Measurements from ENCODE around the gene GRID2. TPM values are rescaled to one million over a fixed set of nuclear protein-coding genes. Genes with fewer than 3 reads are reported as not detected.

Gene GRID2
- total RNA-seq, 1 donor from 2014 or later: 0.17 TPM

DNA sequence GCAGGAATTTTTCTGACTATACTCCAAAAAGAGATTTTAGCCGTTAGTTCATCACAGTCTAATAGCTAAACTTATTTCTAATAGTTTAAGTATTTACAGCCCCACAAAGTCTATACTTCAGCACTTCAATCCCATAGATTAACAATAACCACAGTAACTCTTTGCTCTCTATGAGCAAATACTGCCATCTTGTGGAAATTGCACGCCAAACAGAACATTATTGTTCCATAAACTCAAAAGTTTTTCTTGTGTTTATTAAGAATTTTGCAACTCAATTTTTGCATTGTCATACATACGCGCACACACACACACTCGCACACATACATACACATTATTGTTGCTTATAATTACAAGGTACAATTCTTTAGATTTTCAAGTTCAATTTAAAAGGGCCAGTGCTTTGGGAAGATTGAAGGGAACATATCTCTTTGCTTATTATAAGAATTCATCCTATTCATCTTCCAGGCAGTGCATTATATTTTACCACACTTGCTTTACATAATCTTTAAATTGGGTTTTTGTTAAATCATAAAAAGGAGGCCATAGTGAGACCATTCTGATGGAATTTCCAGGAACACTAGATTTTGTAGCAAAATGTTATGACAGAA, 1461.0 kb downstream of the GRID2 start:
- Histone ChIP-seq H3K27ac (no peak overlapping the region), H3K79me2 (ENCODE audit: low read depth) (no peaks in the 10 kb centered on the region), H3K4me3 (no peak overlapping the region), H3K4me2 (no peak overlapping the region), H3F3A (ENCODE audit: low read depth) (no peaks in the 10 kb centered on the region), H3K36me3 (no peaks in the 10 kb centered on the region), H3K4me1 (no peaks in the 10 kb centered on the region), H3K9ac (no peak overlapping the region), H3K27me3 (no peaks in the 10 kb centered on the region), H4K20me1 (ENCODE audit: low read depth) (no peaks in the 10 kb centered on the region), H2AFZ (replicated peaks) (no peak overlapping the region), H3K9me3 (ENCODE audit: low read depth) (no peaks in the 10 kb centered on the region)
- Mint-ChIP-seq H3K4me1 (no peaks in the 10 kb centered on the region), H3K4me3 (no peak overlapping the region), H3K36me3 (no peaks in the 10 kb centered on the region), H3K9me3 (no peaks in the 10 kb centered on the region), H3K27me3 (ENCODE audit: insufficient read depth, low read depth) (no peaks in the 10 kb centered on the region), H3K27ac (no peak overlapping the region)
- peak; percentile 55 for DNase-seq (ENCODE audit: low spot score)
- no peak for TF ChIP-seq EZH2 (IDR thresholded peaks at IDR 0.05)
- no peak for TF ChIP-seq EZH2phosphoT487 (IDR thresholded peaks at IDR 0.05)
- TF ChIP-seq, protein P1, sequence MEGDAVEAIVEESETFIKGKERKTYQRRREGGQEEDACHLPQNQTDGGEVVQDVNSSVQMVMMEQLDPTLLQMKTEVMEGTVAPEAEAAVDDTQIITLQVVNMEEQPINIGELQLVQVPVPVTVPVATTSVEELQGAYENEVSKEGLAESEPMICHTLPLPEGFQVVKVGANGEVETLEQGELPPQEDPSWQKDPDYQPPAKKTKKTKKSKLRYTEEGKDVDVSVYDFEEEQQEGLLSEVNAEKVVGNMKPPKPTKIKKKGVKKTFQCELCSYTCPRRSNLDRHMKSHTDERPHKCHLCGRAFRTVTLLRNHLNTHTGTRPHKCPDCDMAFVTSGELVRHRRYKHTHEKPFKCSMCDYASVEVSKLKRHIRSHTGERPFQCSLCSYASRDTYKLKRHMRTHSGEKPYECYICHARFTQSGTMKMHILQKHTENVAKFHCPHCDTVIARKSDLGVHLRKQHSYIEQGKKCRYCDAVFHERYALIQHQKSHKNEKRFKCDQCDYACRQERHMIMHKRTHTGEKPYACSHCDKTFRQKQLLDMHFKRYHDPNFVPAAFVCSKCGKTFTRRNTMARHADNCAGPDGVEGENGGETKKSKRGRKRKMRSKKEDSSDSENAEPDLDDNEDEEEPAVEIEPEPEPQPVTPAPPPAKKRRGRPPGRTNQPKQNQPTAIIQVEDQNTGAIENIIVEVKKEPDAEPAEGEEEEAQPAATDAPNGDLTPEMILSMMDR (IDR thresholded peaks at IDR 0.05): peak; percentile 97

DNA sequence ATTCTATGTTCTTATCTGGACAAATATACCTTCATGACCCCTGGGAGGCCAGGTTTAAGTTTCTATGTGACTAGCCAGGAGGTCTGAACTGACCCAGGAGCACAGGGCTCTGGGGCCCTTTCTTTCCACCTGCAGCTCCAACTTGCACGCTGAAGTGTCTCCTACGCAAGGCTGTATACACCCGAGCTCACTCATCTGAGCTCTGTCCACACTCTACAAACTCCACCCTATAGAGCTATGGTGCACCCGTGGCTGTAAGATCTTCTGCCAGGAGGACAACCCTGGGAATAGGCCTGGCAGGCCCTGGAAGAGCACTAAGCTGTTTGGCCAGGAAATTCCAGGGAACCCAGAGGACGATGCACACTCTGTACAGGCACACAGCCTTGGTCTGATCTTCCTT, 1464.2 kb downstream of the GRID2 start:
- Histone ChIP-seq H3K79me2 (ENCODE audit: low read depth) (no peaks in the 10 kb centered on the region), H3K27ac (no peak overlapping the region), H3F3A (ENCODE audit: low read depth) (no peaks in the 10 kb centered on the region), H3K9ac (no peak overlapping the region), H3K4me2 (no peak overlapping the region), H3K4me3 (no peak overlapping the region), H4K20me1 (ENCODE audit: low read depth) (no peaks in the 10 kb centered on the region), H3K4me1 (no peaks in the 10 kb centered on the region), H3K36me3 (no peaks in the 10 kb centered on the region), H3K9me3 (ENCODE audit: low read depth) (no peaks in the 10 kb centered on the region), H2AFZ (replicated peaks) (no peak overlapping the region), H3K27me3 (no peaks in the 10 kb centered on the region)
- no peak for DNase-seq (ENCODE audit: low spot score)
- Mint-ChIP-seq H3K27me3 (ENCODE audit: insufficient read depth, low read depth) (no peaks in the 10 kb centered on the region), H3K27ac (no peak overlapping the region), H3K36me3 (no peaks in the 10 kb centered on the region), H3K9me3 (no peaks in the 10 kb centered on the region), H3K4me3 (no peak overlapping the region), H3K4me1 (no peaks in the 10 kb centered on the region)
- TF ChIP-seq, protein P1 (IDR thresholded peaks at IDR 0.05): no peak
- TF ChIP-seq EZH2 (IDR thresholded peaks at IDR 0.05): no peak
- TF ChIP-seq EZH2phosphoT487 (IDR thresholded peaks at IDR 0.05): no peak

- Histone ChIP-seq H3K9ac (no peak overlapping the region), H3K27me3 (no peaks in the 10 kb centered on the region), H2AFZ (replicated peaks) (no peak overlapping the region), H3K27ac (no peak overlapping the region), H3K4me3 (no peak overlapping the region), H3K36me3 (no peaks in the 10 kb centered on the region), H3K4me2 (no peak overlapping the region), H3K79me2 (ENCODE audit: low read depth) (no peaks in the 10 kb centered on the region), H3K4me1 (no peaks in the 10 kb centered on the region), H4K20me1 (ENCODE audit: low read depth) (no peaks in the 10 kb centered on the region), H3F3A (ENCODE audit: low read depth) (no peaks in the 10 kb centered on the region), H3K9me3 (ENCODE audit: low read depth) (no peaks in the 10 kb centered on the region)
- Mint-ChIP-seq H3K4me1 (no peaks in the 10 kb centered on the region), H3K9me3 (no peaks in the 10 kb centered on the region), H3K27ac (no peak overlapping the region), H3K36me3 (no peaks in the 10 kb centered on the region), H3K4me3 (no peak overlapping the region), H3K27me3 (ENCODE audit: insufficient read depth, low read depth) (no peaks in the 10 kb centered on the region)
- DNase-seq (ENCODE audit: low spot score): no peak
- TF ChIP-seq, protein P1 (IDR thresholded peaks at IDR 0.05): no peak
Measured at GRCh38 chr4:93770201-93770600, 1466.4 kb downstream of the GRID2 start.
